Loucy (cell line): ENCODE data around the gene AKAP6.

Experiments
- H2AFZ ChIP-seq: fragments of 200-600 bp; sonication (generic); 2 replicates; pipeline ENCODE4 v1.6.0; 2016; ENCODE audit warnings: antibody characterized with exemption, mild to moderate bottlenecking, low read length, moderate library complexity
- H3F3A ChIP-seq: fragments of 200-600 bp; 2 replicates; pipeline ENCODE4 v1.6.0; 2016; ENCODE audit warnings: antibody characterized with exemption, low read depth, mild to moderate bottlenecking
- H3K27me3 ChIP-seq: fragments of 200-600 bp; sonication (generic); 2 replicates; pipeline ENCODE4 v1.6.1; 2014; ENCODE audit warnings: low read length, mild to moderate bottlenecking; ENCODE audit not compliant: insufficient read depth, poor library complexity, severe bottlenecking
- H3K36me3 ChIP-seq: fragments of 200-600 bp; sonication (generic); 2 replicates; pipeline ENCODE4 v1.6.1; 2016; ENCODE audit warnings: low read length; ENCODE audit not compliant: insufficient read depth
- H3K4me1 ChIP-seq: fragments of 200-600 bp; sonication (generic); 2 replicates; pipeline ENCODE4 v1.5.1; 2014; ENCODE audit warnings: low read length, mild to moderate bottlenecking; ENCODE audit not compliant: insufficient read depth, poor library complexity, severe bottlenecking
- H3K4me2 ChIP-seq: fragments of 200-600 bp; sonication (generic); 2 replicates; pipeline ENCODE4 v1.6.0; 2014; ENCODE audit warnings: antibody characterized with exemption, low read length, low read depth, mild to moderate bottlenecking; ENCODE audit not compliant: poor library complexity, severe bottlenecking
- H3K4me3 ChIP-seq: fragments of 200-600 bp; sonication (generic); 2 replicates; pipeline ENCODE4 v1.5.1; 2014; ENCODE audit warnings: low read length, mild to moderate bottlenecking, mixed read lengths; ENCODE audit not compliant: poor library complexity, severe bottlenecking
- H3K79me2 ChIP-seq: fragments of 200-600 bp; sonication (generic); 2 replicates; pipeline ENCODE4 v1.6.1; 2014; ENCODE audit warnings: low read length; ENCODE audit not compliant: insufficient read depth
- H3K9ac ChIP-seq: fragments of 200-600 bp; sonication (generic); 2 replicates; pipeline ENCODE4 v1.6.0; 2014; ENCODE audit warnings: mild to moderate bottlenecking, low read depth, low read length, moderate library complexity; ENCODE audit not compliant: poor library complexity, severe bottlenecking
- H3K9me2 ChIP-seq: fragments of 200-600 bp; sonication (generic); replicated peaks from 2 replicates; pipeline ENCODE4 v1.6.1; 2016; ENCODE audit warnings: low read depth, low read length, mixed read lengths
- H3K9me3 ChIP-seq: fragments of 200-600 bp; sonication (generic); 2 replicates; pipeline ENCODE4 v1.6.1; 2014; ENCODE audit warnings: mild to moderate bottlenecking, antibody characterized with exemption, low read length, low read depth; ENCODE audit not compliant: insufficient read depth
- H4K20me1 ChIP-seq: fragments of 200-600 bp; sonication (generic); 2 replicates; pipeline ENCODE4 v1.6.0; 2014; ENCODE audit warnings: antibody characterized with exemption, low read length, mild to moderate bottlenecking; ENCODE audit not compliant: insufficient read depth, poor library complexity, severe bottlenecking
- CTCF ChIP-seq: fragments of 200-600 bp; sonication (generic); conservative IDR thresholded peaks from 2 replicates; pipeline ENCODE4 v1.5.1; 2014; ENCODE audit warnings: mild to moderate bottlenecking, antibody characterized with exemption, low read length
- EZH2phosphoT487 ChIP-seq: fragments of 200-600 bp; IDR thresholded peaks from 2 replicates; pipeline ENCODE4 v1.6.1; 2018; ENCODE audit warnings: antibody characterized with exemption, mild to moderate bottlenecking, moderate library complexity, borderline replicate concordance

The AKAP6 gene

GRCh38 chr14:32847867-32848266 lies 518.8 kb downstream of the AKAP6 start:
- no peak for TF ChIP-seq CTCF
- no peak for TF ChIP-seq EZH2phosphoT487
- no peaks in the 10 kb centered on the region for H3K27me3 ChIP-seq
- no peak overlapping the region for H3K4me2 ChIP-seq
- no peaks in the 10 kb centered on the region for H3F3A ChIP-seq
- H3K9me3 ChIP-seq = no peaks in the 10 kb centered on the region; the same call in 1 of the 2 replicates
- H3K4me3 ChIP-seq = no peak overlapping the region
- no peaks in the 10 kb centered on the region for H3K36me3 ChIP-seq
- H3K79me2 ChIP-seq = no peaks in the 10 kb centered on the region
- H4K20me1 ChIP-seq = no peaks in the 10 kb centered on the region
- H2AFZ ChIP-seq = no peak overlapping the region
- H3K9ac ChIP-seq = no peak overlapping the region
- H3K4me1 ChIP-seq = no peaks in the 10 kb centered on the region
- H3K9me2 ChIP-seq = no peaks in the 10 kb centered on the region

- Histone ChIP-seq H3K9me2 (no peaks in the 10 kb centered on the region), H4K20me1 (no peaks in the 10 kb centered on the region), H3K4me1 (no peaks in the 10 kb centered on the region), H3K9ac (no peak overlapping the region), H3K27me3 (no peaks in the 10 kb centered on the region), H3K9me3 (no peaks in the 10 kb centered on the region), H3F3A (no peaks in the 10 kb centered on the region), H3K79me2 (no peaks in the 10 kb centered on the region), H2AFZ (no peak overlapping the region), H3K4me2 (no peak overlapping the region), H3K4me3 (no peak overlapping the region), H3K36me3 (no peaks in the 10 kb centered on the region)
- TF ChIP-seq EZH2phosphoT487 = no peak
These were observed 536.8 kb downstream of the AKAP6 start for GRCh38 chr14:32865827-32866376.

- H2AFZ ChIP-seq = no peak overlapping the region
- no peaks in the 10 kb centered on the region for H3F3A ChIP-seq
- H3K9me3 ChIP-seq = no peaks in the 10 kb centered on the region
- H3K27me3 ChIP-seq = no peaks in the 10 kb centered on the region
- TF ChIP-seq CTCF (no peak), EZH2phosphoT487 (no peak)
- H4K20me1 ChIP-seq = no peaks in the 10 kb centered on the region
- no peak overlapping the region for H3K9ac ChIP-seq
- H3K9me2 ChIP-seq = no peaks in the 10 kb centered on the region
- H3K79me2 ChIP-seq = no peaks in the 10 kb centered on the region
- H3K4me2 ChIP-seq = no peak overlapping the region
- H3K4me3 ChIP-seq = no peak overlapping the region
- H3K4me1 ChIP-seq = no peaks in the 10 kb centered on the region
- no peaks in the 10 kb centered on the region for H3K36me3 ChIP-seq
These were observed 554.1 kb downstream of the AKAP6 start for GRCh38 chr14:32883188-32883587.
